ENCODE measurements around the gene CD52. TPM values are rescaled to one million over a fixed set of nuclear protein-coding genes. Genes with fewer than 3 reads are reported as not detected.

Gene CD52
- total RNA-seq, 5 donors from 2014 or later (not counting 1 experiment from before 2014, with no cell fraction given): 994 to 1,121 (median 1,054) TPM

DNA sequence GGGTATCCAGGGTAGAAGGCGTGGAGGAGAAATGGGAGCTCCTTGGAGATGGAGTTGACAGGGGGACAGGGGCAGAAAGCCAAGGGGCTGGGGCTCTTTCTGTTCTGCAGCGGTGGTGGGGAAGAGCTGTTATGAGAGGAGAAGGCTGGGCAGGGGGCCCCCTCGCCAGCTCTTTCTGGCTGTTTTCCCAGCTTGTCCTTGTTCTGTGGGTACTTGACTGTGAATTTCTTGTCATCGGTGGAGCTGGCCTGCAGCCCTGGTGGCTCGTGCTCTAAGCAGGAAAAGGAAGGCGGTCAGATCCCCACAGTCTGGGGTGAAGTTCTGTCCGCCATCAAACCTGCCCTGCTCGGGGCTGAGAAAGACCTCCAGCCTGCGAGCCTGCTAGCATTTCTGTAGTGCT is 47.2 kb downstream of the CD52 start:
- Histone ChIP-seq H3K27me3 (replicated peaks in 1 of 2; ENCODE audit: control insufficient read depth in 2 of 2, extremely low read depth in 1 of 2, insufficient read depth in 2 of 2, low read length in 1 of 2) (peaks cover 0 to 29% of the 10 kb centered on the region in 2 experiments), H3K27ac (ENCODE audit: low read length) (no peak overlapping the region), H3K9me3 (no peaks in the 10 kb centered on the region), H3K4me3 (ENCODE audit: control insufficient read depth in 1 of 2, extremely low read depth in 1 of 2, low read length in 1 of 2) (no peak overlapping the region), H3K36me3 (ENCODE audit: control insufficient read depth in 2 of 2, extremely low read depth in 1 of 2, insufficient read depth in 1 of 2, low read length in 1 of 2) (no peaks in the 10 kb centered on the region), H3K4me1 (ENCODE audit: control insufficient read depth in 1 of 2, extremely low read depth in 1 of 2, insufficient read depth in 2 of 2, low read length in 2 of 2) (peaks cover 8 to 76% of the 10 kb centered on the region in 2 experiments)
- H3K36me3 Mint-ChIP-seq: no peaks in the 10 kb centered on the region
- H3K9me3 Mint-ChIP-seq: no peaks in the 10 kb centered on the region
- H3K4me3 Mint-ChIP-seq: no peak overlapping the region
- peak overlapping the region; percentile 34 to 73 for H3K27ac Mint-ChIP-seq
- peaks cover 44 to 71% (median 58%) of the 10 kb centered on the region in 3 donors for H3K4me1 Mint-ChIP-seq
- peaks cover 4 to 16% of the 10 kb centered on the region in 2 donors for H3K27me3 Mint-ChIP-seq
- CTCF ChIA-PET: interaction anchor here (0.7 to 3.0 kb wide), 10 partner anchors 9 to 89 kb away, joined by 3 to 18 read pairs (median 4); no protein-coding TSS in a partner anchor
- POLR2A ChIA-PET: interaction anchor here in 1 of 2 donors (0.6 kb wide), 1 partner anchor 1102 kb away, joined by 7 read pairs; no protein-coding TSS in a partner anchor
- 75% methylated on average over 7 of the region's 9 CpGs for WGBS (ENCODE audit: insufficient coverage)
- DNase-seq: no peak
- ATAC-seq (replicated peaks in 1 of 4): no peak

GRCh38 chr1:26367441-26367840 is 49.7 kb downstream of the CD52 start:
- H3K27ac Mint-ChIP-seq: no peak overlapping the region
- H3K4me3 ChIP-seq (ENCODE audit: control insufficient read depth in 1 of 2, extremely low read depth in 1 of 2, low read length in 1 of 2): peak overlapping the region in 1 of 2 donors; percentile 6
- peaks cover 0 to 2% of the 10 kb centered on the region in 2 donors for H3K27me3 Mint-ChIP-seq
- no peaks in the 10 kb centered on the region for H3K36me3 ChIP-seq (ENCODE audit: control insufficient read depth in 2 of 2, extremely low read depth in 1 of 2, insufficient read depth in 1 of 2, low read length in 1 of 2)
- no peak for ATAC-seq (replicated peaks in 1 of 4)
- WGBS (ENCODE audit: insufficient coverage): 82% methylated on average over 6 of the region's 6 CpGs
- peaks cover 0 to 10% of the 10 kb centered on the region in 2 experiments for H3K27me3 ChIP-seq (replicated peaks in 1 of 2; ENCODE audit: control insufficient read depth in 2 of 2, extremely low read depth in 1 of 2, insufficient read depth in 2 of 2, low read length in 1 of 2)
- H3K4me3 Mint-ChIP-seq: no peak overlapping the region
- peaks cover 17 to 80% of the 10 kb centered on the region in 2 experiments for H3K4me1 ChIP-seq (ENCODE audit: control insufficient read depth in 1 of 2, extremely low read depth in 1 of 2, insufficient read depth in 2 of 2, low read length in 2 of 2)
- H3K9me3 Mint-ChIP-seq: no peaks in the 10 kb centered on the region
- POLR2A ChIA-PET: no interaction called here
- peaks cover 52 to 73% (median 59%) of the 10 kb centered on the region in 3 donors for H3K4me1 Mint-ChIP-seq
- no peak for DNase-seq
- no peak overlapping the region for H3K27ac ChIP-seq (ENCODE audit: low read length)
- CTCF ChIA-PET: interaction anchor here in 1 of 2 donors (0.6 kb wide), 1 partner anchor 548 kb away, joined by 3 read pairs; the partner anchor contains the start of gene MTFR1L
- no peaks in the 10 kb centered on the region for H3K9me3 ChIP-seq
- no peaks in the 10 kb centered on the region for H3K36me3 Mint-ChIP-seq

DNA sequence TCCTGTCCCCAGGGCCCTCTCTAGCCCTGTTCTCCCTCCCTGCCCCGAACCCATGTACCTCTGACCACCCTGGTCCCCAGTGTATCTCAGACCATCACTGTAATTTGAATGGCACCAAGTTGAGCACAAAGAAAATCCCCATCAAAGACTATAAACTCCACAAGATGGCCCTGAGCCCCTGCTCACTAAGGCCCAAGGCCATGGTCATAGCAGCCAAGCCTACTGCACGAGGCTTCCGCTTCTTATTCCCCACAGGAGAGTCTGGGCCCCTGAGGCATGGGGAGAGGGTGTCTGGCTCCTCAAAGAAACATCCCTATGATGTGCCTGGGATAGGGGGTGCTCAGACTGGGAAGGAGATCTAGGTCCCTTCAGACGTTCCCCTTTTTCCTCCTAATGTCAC is 50.2 kb downstream of the CD52 start:
- Histone ChIP-seq H3K27me3 (replicated peaks in 1 of 2; ENCODE audit: control insufficient read depth in 2 of 2, extremely low read depth in 1 of 2, insufficient read depth in 2 of 2, low read length in 1 of 2) (peaks cover 0 to 10% of the 10 kb centered on the region in 2 experiments), H3K4me3 (ENCODE audit: control insufficient read depth in 1 of 2, extremely low read depth in 1 of 2, low read length in 1 of 2) (no peak overlapping the region), H3K27ac (ENCODE audit: low read length) (no peak overlapping the region), H3K9me3 (no peaks in the 10 kb centered on the region), H3K36me3 (ENCODE audit: control insufficient read depth in 2 of 2, extremely low read depth in 1 of 2, insufficient read depth in 1 of 2, low read length in 1 of 2) (no peaks in the 10 kb centered on the region), H3K4me1 (ENCODE audit: control insufficient read depth in 1 of 2, extremely low read depth in 1 of 2, insufficient read depth in 2 of 2, low read length in 2 of 2) (peaks cover 20 to 80% of the 10 kb centered on the region in 2 experiments)
- H3K4me1 Mint-ChIP-seq: peaks cover 56 to 73% (median 60%) of the 10 kb centered on the region in 3 donors
- ATAC-seq (replicated peaks in 1 of 4) (no peak), DNase-seq (no peak)
- H3K27ac Mint-ChIP-seq: peak overlapping the region in 1 of 2 donors; percentile 66
- H3K36me3 Mint-ChIP-seq: no peaks in the 10 kb centered on the region
- H3K4me3 Mint-ChIP-seq: peak overlapping the region in 2 of 3 donors; percentile 13 to 28
- ChIA-PET POLR2A (no interaction called here), CTCF (no interaction called here)
- 80% methylated on average over 1 of the region's 4 CpGs for WGBS (ENCODE audit: insufficient coverage)
- no peaks in the 10 kb centered on the region for H3K27me3 Mint-ChIP-seq
- no peaks in the 10 kb centered on the region for H3K9me3 Mint-ChIP-seq

DNA sequence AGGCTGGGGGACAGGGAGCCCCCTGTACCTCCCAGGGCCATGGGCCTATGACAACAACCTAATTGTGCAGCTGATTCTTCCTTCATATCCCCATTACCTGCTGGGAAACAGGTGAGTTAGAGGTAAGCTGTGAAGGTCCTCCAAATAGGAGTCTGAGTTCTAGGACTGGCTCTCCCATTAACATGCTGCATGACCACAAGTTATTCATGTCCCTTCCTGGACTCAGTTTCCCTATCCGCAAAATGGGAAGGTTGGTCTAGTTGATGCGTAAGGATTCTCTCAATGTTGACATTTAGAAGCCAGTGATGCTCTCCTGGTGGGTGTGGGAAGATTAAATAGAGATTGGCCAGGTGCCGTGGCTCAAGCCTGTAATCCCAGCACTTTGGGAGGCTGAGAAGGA is 50.7 kb downstream of the CD52 start:
- H3K4me1 ChIP-seq (ENCODE audit: control insufficient read depth in 1 of 2, extremely low read depth in 1 of 2, insufficient read depth in 2 of 2, low read length in 2 of 2): peaks cover 18 to 80% of the 10 kb centered on the region in 2 experiments
- Mint-ChIP-seq H3K4me1 (peaks cover 56 to 73% (median 61%) of the 10 kb centered on the region in 3 donors), H3K9me3 (no peaks in the 10 kb centered on the region), H3K36me3 (no peaks in the 10 kb centered on the region), H3K4me3 (peak overlapping the region in 1 of 3 donors; percentile 31), H3K27ac (peak overlapping the region; percentile 58 to 61), H3K27me3 (no peaks in the 10 kb centered on the region)
- H3K27ac ChIP-seq (ENCODE audit: low read length): no peak overlapping the region
- DNase-seq (no peak), ATAC-seq (replicated peaks in 1 of 4) (no peak)
- H3K27me3 ChIP-seq (replicated peaks in 1 of 2; ENCODE audit: control insufficient read depth in 2 of 2, extremely low read depth in 1 of 2, insufficient read depth in 2 of 2, low read length in 1 of 2): peaks cover 0 to 10% of the 10 kb centered on the region in 2 experiments
- ChIA-PET POLR2A (no interaction called here), CTCF (no interaction called here)
- no peak overlapping the region for H3K4me3 ChIP-seq (ENCODE audit: control insufficient read depth in 1 of 2, extremely low read depth in 1 of 2, low read length in 1 of 2)
- H3K36me3 ChIP-seq (ENCODE audit: control insufficient read depth in 2 of 2, extremely low read depth in 1 of 2, insufficient read depth in 1 of 2, low read length in 1 of 2): no peaks in the 10 kb centered on the region
- no peaks in the 10 kb centered on the region for H3K9me3 ChIP-seq
- 100% methylated on average over 2 of the region's 3 CpGs for WGBS (ENCODE audit: insufficient coverage)

Other genes starting within 250 kb of the CD52 start
- 10 to 100 TPM in 3 of 5 donors, 1 to 10 TPM in 2; 8.8 to 23.6 (median 19.1) TPM for gene PDIK1L, start 206.1 kb upstream of the CD52 start, total RNA-seq
- gene FAM110D, start 158.9 kb upstream of the CD52 start, total RNA-seq: under 1 TPM in 1 of 5 donors, not detected in 4; 0.09 TPM
- gene C1orf232, start 149.0 kb upstream of the CD52 start, total RNA-seq: not detected
- gene ZNF593, start 148.1 kb upstream of the CD52 start, total RNA-seq: 10 to 100 TPM in 3 of 5 donors, 1 to 10 TPM in 2; 8.5 to 17.7 (median 17.1) TPM
- not detected for gene ZNF593OS, start 146.1 kb upstream of the CD52 start, total RNA-seq
- gene CNKSR1, start 140.5 kb upstream of the CD52 start, total RNA-seq: 1 to 10 TPM; 2.9 to 6.8 (median 3.6) TPM
- not detected for gene CATSPER4, start 127.4 kb upstream of the CD52 start, total RNA-seq
- 10 to 100 TPM; 14.2 to 28.5 (median 20.7) TPM for gene CEP85, start 83.8 kb upstream of the CD52 start, total RNA-seq
- gene SH3BGRL3, start 37.9 kb upstream of the CD52 start, total RNA-seq: 100 to 1,000 TPM; 218 to 457 (median 370) TPM
- gene UBXN11, start 11.3 kb upstream of the CD52 start, total RNA-seq: 100 to 1,000 TPM in 3 of 5 donors, 10 to 100 TPM in 2; 39.5 to 112 (median 104) TPM
- gene CRYBG2, start 36.2 kb downstream of the CD52 start, total RNA-seq: 1 to 10 TPM; 3.0 to 7.3 (median 5.1) TPM
- gene ZNF683, start 54.8 kb downstream of the CD52 start, total RNA-seq: 10 to 100 TPM in 2 of 5 donors, 1 to 10 TPM in 2, under 1 TPM in 1; 0.32 to 23.1 (median 5.3) TPM
- 1 to 10 TPM in 2 of 5 donors, under 1 TPM in 1, not detected in 2; 0.95 to 1.3 (median 1.1) TPM for gene LIN28A, start 92.9 kb downstream of the CD52 start, total RNA-seq
- gene DHDDS, start 114.4 kb downstream of the CD52 start, total RNA-seq: 10 to 100 TPM; 34.9 to 48.2 (median 42.9) TPM
- 100 to 1,000 TPM; 310 to 341 (median 325) TPM for gene HMGN2, start 154.5 kb downstream of the CD52 start, total RNA-seq
- gene RPS6KA1, start 211.8 kb downstream of the CD52 start, total RNA-seq: 100 to 1,000 TPM in 3 of 5 donors, 10 to 100 TPM in 2; 85.8 to 123 (median 101) TPM

All from T-cell (primary cell).